ENCODE data around the gene B3GALT4.

Gene B3GALT4

DNA sequence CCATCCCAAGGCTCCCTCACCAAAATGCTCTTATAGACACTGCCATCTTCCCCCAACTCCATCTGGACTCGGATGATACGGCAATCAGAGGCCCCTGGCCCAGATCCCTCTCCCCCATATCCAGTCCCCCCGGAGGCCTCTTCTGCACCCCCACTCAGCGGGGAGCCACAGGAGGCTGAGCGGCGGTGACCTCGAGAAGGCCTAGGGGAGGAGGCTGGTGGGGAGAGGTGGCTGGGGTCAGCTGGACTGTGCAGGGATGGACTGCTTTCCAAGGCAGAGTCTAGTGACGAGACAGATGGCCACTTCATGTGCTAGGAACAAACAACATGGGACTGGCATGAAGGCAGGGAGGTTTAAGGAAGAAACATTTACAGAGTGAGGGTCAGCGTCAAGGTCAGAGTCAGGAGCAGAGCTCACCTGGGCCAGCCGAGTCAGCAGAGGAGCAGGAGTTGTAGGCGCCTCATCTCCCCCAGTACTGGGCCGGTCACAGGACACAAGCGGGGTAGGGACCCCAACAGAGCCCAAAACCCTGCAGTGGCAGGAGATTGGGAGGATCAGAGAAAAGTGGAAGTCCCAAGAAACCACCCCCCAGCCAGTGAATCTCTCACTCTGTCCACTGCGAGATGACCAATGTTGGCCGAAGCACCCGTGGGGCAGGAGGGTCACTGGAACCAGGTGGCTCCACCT, 16.2 kb downstream of the B3GALT4 start:
- no peak for DNase-seq

- DNase-seq: no peak
These were observed 17.3 kb downstream of the B3GALT4 start for GRCh38 chr6:33294086-33294823.

GRCh38 chr6:33295621-33296369, 18.9 kb downstream of the B3GALT4 start:
- no peak for DNase-seq

- DNase-seq: no peak
These were observed 20.0 kb downstream of the B3GALT4 start for GRCh38 chr6:33296797-33297405.

DNA sequence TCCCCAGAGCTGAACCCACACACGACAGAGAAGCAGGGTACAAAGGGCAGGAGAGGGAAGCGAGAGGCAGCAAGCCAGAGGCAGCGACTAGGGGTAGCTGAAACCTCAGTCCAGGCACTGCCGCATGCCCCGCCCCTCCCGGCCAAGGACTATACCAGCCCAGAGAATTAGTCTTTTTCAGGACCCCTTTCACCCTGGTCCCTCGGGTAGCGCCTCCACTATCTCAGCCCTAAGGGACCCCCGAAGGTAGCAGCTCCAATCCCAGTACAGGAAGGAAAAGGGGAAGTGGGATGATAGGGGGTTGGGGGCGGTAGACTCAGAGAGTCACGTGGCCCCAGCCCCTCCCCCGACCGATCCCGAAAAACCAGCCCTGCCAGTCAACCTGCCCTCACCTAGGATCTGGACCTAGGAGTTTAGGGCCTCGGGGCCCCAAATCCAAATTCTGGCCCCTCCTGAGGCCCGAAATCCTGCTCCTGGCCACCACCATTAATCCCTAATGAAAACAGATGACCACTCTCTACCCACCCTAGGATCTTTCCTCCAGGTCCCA, 20.6 kb downstream of the B3GALT4 start:
- no peak for DNase-seq

DNA sequence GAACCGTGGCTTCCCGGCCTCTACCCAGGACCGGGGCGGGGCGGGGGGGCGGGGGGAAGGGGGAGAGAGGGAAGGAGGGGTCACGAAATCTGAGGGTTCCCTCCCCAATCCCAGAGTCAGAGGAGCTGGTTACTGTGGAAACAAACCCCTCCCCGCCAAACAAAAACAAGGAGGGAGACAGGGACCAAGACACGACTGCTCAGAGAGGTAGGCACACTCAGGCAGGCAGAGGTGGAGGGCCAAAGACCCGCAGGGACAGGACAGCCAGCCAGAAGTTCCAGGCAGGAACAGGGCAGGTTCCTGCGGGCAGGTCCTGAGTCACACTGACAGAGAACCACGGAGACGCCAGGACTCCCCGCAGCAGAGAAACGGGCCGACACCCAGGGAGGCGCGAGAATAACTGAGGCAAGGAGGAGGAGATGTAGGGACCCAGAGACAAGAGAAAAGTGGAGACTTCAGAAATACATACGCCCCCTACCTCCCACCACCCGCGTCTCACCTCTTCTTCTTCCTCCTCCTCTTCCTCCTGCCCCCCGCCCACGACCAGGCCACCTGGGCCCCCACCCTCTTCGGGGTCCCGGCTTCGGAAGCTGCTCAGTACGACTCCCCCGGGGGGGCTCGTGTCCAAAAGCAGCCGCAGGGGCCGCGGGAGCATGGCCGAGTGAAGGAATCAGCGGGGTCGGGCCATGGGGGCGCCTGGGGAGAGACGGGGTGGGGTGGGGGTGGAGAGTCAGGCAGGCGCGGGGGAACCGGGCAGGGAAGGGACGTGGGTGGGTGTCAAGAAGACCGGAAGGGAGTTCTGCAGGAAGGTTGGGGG, 21.2 kb downstream of the B3GALT4 start:
- peak; percentile 35 for DNase-seq

- peak; percentile 77 for DNase-seq
These were observed 21.9 kb downstream of the B3GALT4 start, which contains the start of gene RGL2 for GRCh38 chr6:33298773-33299236. RGL2 (minus strand) TSS chr6:33298942; CDS start chr6:33298610, 332 bp downstream.

- peak; percentile 86 for DNase-seq
These were observed 22.5 kb downstream of the B3GALT4 start for GRCh38 chr6:33299237-33299944.

DNA sequence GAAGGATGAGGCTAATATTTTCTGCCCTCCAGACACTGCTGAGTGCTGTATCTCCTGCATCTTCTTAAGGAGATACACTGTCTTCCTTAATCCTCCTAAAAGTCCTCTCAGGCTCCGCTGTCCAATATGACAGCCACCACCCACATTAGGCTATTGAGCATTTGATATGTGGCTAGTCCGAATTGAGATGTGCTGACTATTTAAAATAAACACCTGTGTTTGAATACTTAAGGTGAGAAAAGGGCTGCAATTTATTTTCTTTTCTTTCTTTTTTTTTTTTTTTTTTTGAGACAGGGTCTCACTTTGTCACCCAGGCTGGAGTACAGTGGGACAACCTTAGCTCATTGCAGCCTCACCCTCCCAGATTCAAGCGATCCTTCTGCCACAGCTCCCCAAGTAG, 25.0 kb downstream of the B3GALT4 start:
- DNase-seq: no peak

DNA sequence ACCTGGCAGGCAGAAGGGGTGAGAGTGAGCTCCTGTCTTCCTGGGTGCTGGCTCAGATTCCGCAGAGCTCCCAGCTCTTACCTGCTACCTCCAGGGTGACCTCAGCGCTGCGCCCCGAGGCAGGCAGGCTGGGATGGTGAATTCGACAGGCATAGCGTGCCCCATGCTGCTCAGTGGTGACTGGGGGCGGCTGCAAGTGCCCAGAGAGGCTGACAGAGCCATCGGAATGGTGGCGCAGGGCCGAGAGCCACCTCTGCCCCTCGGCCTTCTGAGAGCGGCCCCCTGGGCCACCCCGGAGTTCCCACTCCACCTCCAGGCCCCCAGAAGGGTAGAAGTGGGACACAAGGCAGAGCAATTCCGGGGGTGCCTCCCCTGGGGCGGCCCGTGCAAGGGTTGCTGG, 27.3 kb downstream of the B3GALT4 start:
- DNase-seq: no peak

DNA sequence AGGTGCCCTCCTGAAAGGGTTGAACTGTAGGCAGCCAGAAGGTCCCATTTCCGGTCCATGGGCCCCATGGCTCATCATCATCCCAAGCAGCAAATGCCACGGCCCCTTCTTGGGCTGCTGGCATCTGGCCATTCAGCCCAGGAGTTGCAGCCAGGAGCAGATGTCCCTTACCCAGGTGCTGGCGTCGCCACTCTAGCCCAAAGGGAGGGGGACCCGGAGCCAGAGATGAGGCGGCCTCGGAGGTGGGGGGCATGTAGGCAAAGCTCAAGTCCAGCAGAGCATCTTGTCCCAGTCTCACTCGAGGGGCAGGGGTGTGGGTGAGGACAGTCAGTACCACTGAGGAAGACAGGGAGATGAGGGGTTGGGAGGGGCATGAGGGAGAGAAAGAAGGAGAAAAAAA, 28.1 kb downstream of the B3GALT4 start:
- no peak for DNase-seq

- DNase-seq: no peak
These were observed 29.4 kb downstream of the B3GALT4 start for GRCh38 chr6:33306356-33306755.

DNA sequence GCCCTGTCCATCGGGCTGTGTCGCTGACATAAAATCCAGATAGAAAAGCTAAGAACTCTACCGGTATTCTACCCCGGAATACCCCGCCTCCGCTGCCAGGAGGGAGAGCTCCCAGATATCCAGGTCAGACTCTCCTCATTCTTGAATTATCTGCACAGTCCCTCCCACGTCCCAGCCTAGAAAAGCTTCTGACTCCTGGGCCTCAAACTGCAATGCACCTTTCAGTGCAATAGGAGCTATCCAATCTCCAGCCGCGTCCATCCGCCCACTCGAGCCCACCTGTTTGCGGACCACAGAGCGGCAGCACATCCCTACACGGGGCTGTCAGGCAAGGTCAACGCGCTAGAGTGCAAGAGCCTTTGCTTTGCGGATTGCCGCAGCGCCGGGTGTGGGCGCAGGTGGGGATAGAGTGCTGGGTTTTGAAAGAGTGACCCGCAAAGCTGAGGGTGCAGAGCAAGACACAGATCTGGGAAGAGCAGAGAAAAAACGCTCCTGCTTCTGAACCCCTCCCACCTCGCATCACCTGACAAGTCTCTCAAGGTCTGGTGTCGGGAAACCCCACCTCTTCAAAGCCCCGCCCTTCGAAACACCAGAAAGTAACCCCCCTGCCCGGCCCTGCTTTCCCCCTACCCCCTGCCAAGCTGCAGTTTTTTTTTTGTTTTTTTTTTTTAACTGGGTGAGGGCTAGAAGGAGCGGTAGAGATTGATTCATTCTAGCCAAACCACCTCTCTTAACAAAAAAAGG, 35.6 kb downstream of the B3GALT4 start:
- DNase-seq: peak; percentile 39

DNA sequence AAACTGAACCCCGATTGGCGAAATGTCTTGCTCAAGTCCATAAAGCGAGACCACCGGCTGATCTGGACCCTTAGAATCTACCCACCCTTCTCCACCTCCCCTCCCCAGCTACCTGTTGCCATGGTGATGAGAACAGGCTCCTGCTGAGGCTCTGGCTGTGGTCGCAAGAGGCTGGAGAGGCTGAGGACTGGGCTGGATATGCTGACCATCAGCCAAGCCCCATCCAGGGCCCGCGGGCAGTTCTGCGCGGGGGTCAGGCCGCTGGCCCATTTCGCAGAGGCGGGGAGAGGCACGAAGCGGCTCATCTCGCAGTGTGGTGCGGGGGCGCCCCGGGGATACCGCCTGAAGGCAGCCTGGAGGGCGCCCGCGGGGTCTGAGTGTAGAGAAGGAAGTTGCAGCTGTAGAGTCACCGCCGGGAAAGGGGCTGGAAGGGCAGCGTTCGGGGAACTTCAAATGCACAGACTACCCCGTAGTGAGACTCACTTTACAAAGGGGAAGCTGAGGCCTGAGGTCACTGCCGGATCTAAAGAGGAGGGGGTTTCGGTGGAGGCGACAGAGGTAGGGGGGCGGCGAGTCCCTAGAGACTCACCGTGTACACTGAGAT, 36.3 kb downstream of the B3GALT4 start:
- peak; percentile 44 for DNase-seq

- DNase-seq: peak; percentile 44
These were observed 37.0 kb downstream of the B3GALT4 start, which contains the start of gene TAPBP for GRCh38 chr6:33313709-33314514. TAPBP (minus strand) TSS chr6:33314078; CDS start chr6:33314041, 37 bp downstream.

GRCh38 chr6:33314515-33314942, 37.6 kb downstream of the B3GALT4 start:
- peak; percentile 19 for DNase-seq

- no peak for DNase-seq
These were observed 38.2 kb downstream of the B3GALT4 start for GRCh38 chr6:33314943-33315792.
